ENCODE data around the gene SAXO1. TPM values are rescaled to one million over a fixed set of nuclear protein-coding genes. Genes with fewer than 3 reads are reported as not detected.

SAXO1 gene
- total RNA-seq (not detected in 2 replicates), polyA plus RNA-seq (0.04 and 0.17 TPM in 2 replicates)

DNA sequence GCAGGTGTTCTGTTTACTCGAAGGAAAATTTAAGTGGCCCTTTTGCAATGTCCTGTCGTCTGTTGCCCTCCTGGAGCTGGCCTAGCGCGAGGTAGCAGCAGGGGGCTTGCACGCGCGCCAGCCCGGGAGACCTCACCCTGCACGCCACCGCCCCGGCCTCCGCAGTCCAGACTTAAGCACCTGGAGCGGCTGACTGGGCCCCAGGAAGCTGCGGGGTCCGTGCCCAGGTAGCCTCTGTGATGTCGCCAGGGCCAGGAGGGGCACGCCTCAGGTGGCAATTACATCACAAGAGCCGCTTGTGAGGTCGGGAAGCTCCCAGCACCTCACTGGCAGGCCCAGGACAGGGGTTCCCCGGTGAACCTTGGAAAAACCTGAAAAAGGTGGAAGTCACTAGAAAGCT, at the start of gene SAXO1:
Gene SAXO1, minus strand, starts transcription at position 195 of the 400 bp plus-strand sequence. CDS start 301 bp downstream, outside the sequence.
- H3K79me2 ChIP-seq = no peaks in the 10 kb centered on the region
- H3K27me3 ChIP-seq = no peaks in the 10 kb centered on the region
- H3K9me2 ChIP-seq (replicated peaks; ENCODE audit: insufficient read depth) = no peaks in the 10 kb centered on the region
- TF ChIP-seq CTCF (IDR thresholded peaks at IDR 0.05; ENCODE audit: poor library complexity) = no peak
- TF ChIP-seq EZH2 (IDR thresholded peaks at IDR 0.05; ENCODE audit: borderline replicate concordance) = no peak
- H3K36me3 ChIP-seq (replicated peaks; ENCODE audit: insufficient read depth, low read depth) = no peaks in the 10 kb centered on the region
- no peaks in the 10 kb centered on the region for H3K4me1 ChIP-seq (ENCODE audit: insufficient read depth)
- no peak within 1 kb of the TSS for H3K27ac ChIP-seq
- H3K4me2 ChIP-seq = no peak within 1 kb of the TSS
- H3K4me3 ChIP-seq = no peak within 1 kb of the TSS
- WGBS (ENCODE audit: low lambda C conversion rate, missing lambda C conversion rate) = 95% methylated on average over 19 of the region's 20 CpGs
- no peak for DNase-seq (ENCODE audit: low spot score)
- no peaks in the 10 kb centered on the region for H4K20me1 ChIP-seq (ENCODE audit: insufficient read depth, poor library complexity, severe bottlenecking)
- H3K9me3 ChIP-seq (ENCODE audit: low read depth) = no peaks in the 10 kb centered on the region
- H2AFZ ChIP-seq = no peak within 1 kb of the TSS

- Histone ChIP-seq H3K27me3 (no peaks in the 10 kb centered on the region), H2AFZ (no peak overlapping the region), H3K9me2 (replicated peaks; ENCODE audit: insufficient read depth) (no peaks in the 10 kb centered on the region), H3K79me2 (no peaks in the 10 kb centered on the region), H3K4me1 (ENCODE audit: insufficient read depth) (no peaks in the 10 kb centered on the region), H4K20me1 (ENCODE audit: insufficient read depth, poor library complexity, severe bottlenecking) (no peaks in the 10 kb centered on the region), H3K9me3 (ENCODE audit: low read depth) (no peaks in the 10 kb centered on the region), H3K4me2 (no peak overlapping the region), H3K4me3 (no peak overlapping the region), H3K27ac (no peak overlapping the region), H3K36me3 (replicated peaks; ENCODE audit: insufficient read depth, low read depth) (no peaks in the 10 kb centered on the region)
- DNase-seq (ENCODE audit: low spot score) = no peak
- WGBS (ENCODE audit: low lambda C conversion rate, missing lambda C conversion rate) = 70% methylated on average over 1 of the region's 1 CpG
- TF ChIP-seq EZH2phosphoT487 (IDR thresholded peaks at IDR 0.05; ENCODE audit: low read depth, severe bottlenecking, unreplicated experiment) (no peak), EZH2 (IDR thresholded peaks at IDR 0.05; ENCODE audit: borderline replicate concordance) (no peak), CTCF (IDR thresholded peaks at IDR 0.05; ENCODE audit: poor library complexity) (no peak)
These were observed 41.8 kb upstream of the SAXO1 start for GRCh38 chr9:19074836-19075235.

DNA sequence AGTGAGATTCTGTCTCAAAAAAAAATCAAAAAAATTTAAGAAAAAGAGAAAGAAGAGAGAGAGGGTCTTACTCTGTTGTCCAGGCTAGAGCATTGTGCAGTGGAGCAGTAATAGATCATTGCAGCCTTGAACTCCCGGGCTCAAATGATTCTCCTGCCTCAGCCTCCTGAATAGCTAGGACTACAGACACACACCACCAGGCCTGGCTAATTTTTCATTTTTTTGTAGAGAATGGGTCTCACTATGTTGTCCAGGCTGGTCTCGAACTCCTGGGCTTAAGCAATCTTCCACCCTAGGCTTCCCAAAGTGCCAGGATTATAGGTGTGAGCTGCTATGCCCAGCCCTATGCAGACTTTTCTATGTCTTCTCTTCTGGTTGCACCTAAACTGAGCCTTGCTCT, 41.2 kb upstream of the SAXO1 start:
- no peak for TF ChIP-seq EZH2 (IDR thresholded peaks at IDR 0.05; ENCODE audit: borderline replicate concordance)
- TF ChIP-seq CTCF (IDR thresholded peaks at IDR 0.05; ENCODE audit: poor library complexity) = no peak
- TF ChIP-seq EZH2phosphoT487 (IDR thresholded peaks at IDR 0.05; ENCODE audit: low read depth, severe bottlenecking, unreplicated experiment) = no peak
- H3K4me1 ChIP-seq (ENCODE audit: insufficient read depth) = no peaks in the 10 kb centered on the region
- no peaks in the 10 kb centered on the region for H3K9me2 ChIP-seq (replicated peaks; ENCODE audit: insufficient read depth)
- H3K4me3 ChIP-seq = no peak overlapping the region
- H3K79me2 ChIP-seq = no peaks in the 10 kb centered on the region
- no peak overlapping the region for H2AFZ ChIP-seq
- H3K27ac ChIP-seq = no peak overlapping the region
- H3K9me3 ChIP-seq (ENCODE audit: low read depth) = no peaks in the 10 kb centered on the region
- no peaks in the 10 kb centered on the region for H3K36me3 ChIP-seq (replicated peaks; ENCODE audit: insufficient read depth, low read depth)
- H4K20me1 ChIP-seq (ENCODE audit: insufficient read depth, poor library complexity, severe bottlenecking) = no peaks in the 10 kb centered on the region
- H3K27me3 ChIP-seq = no peaks in the 10 kb centered on the region
- DNase-seq (ENCODE audit: low spot score) = no peak
- 100% methylated on average over 2 of the region's 2 CpGs for WGBS (ENCODE audit: low lambda C conversion rate, missing lambda C conversion rate)
- no peak overlapping the region for H3K4me2 ChIP-seq

- Histone ChIP-seq H4K20me1 (ENCODE audit: insufficient read depth, poor library complexity, severe bottlenecking) (no peaks in the 10 kb centered on the region), H3K9me2 (replicated peaks; ENCODE audit: insufficient read depth) (no peaks in the 10 kb centered on the region), H3K4me2 (no peak overlapping the region), H3K4me1 (ENCODE audit: insufficient read depth) (peaks cover 5% of the 10 kb centered on the region), H2AFZ (no peak overlapping the region), H3K27me3 (no peaks in the 10 kb centered on the region), H3K9me3 (ENCODE audit: low read depth) (no peaks in the 10 kb centered on the region), H3K36me3 (replicated peaks; ENCODE audit: insufficient read depth, low read depth) (no peaks in the 10 kb centered on the region), H3K27ac (no peak overlapping the region), H3K4me3 (no peak overlapping the region), H3K79me2 (peaks cover 9% of the 10 kb centered on the region)
- TF ChIP-seq EZH2phosphoT487 (IDR thresholded peaks at IDR 0.05; ENCODE audit: low read depth, severe bottlenecking, unreplicated experiment) (no peak), EZH2 (IDR thresholded peaks at IDR 0.05; ENCODE audit: borderline replicate concordance) (no peak), CTCF (IDR thresholded peaks at IDR 0.05; ENCODE audit: poor library complexity) (no peak)
- no peak for DNase-seq (ENCODE audit: low spot score)
These were observed 24.0 kb upstream of the SAXO1 start for GRCh38 chr9:19057033-19057432.
